ENCODE measurements around the gene MAP4K2.

MAP4K2 gene

DNA sequence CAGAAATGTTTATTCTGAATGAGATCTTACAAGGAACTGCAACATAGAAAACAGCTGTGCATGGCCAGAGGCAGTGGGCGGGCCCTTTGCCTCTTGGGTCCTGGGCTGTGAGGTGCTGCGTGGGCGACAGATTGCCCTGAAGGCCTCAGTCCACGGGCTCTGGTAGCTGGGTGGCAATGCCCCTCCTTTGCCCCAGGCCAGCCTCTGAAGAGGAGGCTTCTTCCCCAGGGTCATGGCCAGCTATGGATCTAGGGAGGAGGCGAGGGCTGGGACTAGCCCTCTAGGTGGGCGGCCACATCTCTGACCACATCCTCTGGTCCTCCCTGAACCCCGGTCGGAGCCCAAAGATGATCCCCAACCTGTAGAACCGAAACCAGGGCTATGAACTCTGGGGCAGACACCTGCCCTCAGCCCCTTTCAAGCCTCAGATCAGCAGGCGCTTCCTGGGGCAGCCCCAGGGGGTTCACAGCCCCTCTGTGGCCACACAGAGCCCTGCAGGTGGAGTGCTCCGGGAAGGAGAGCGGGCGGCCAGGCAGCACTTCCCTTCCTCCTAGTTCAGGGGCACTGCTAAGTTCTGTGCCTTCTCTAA is 48.1 kb upstream of the MAP4K2 start:
- ATAC-seq = no peak
- TF ChIP-seq RARB (CRISPR knock-in tag; IDR thresholded peaks at IDR 0.05) = no peak
- no peak for TF ChIP-seq BACH2 (CRISPR knock-in tag; IDR thresholded peaks at IDR 0.05; ENCODE audit: borderline replicate concordance)
- no peak for TF ChIP-seq ZFP3 (CRISPR knock-in tag; IDR thresholded peaks at IDR 0.05)
- no peak for TF ChIP-seq ZFP30 (CRISPR knock-in tag; IDR thresholded peaks at IDR 0.05)
- no peak for TF ChIP-seq TOX (CRISPR knock-in tag; IDR thresholded peaks at IDR 0.05; ENCODE audit: borderline replicate concordance)
- TF ChIP-seq ARNTL (CRISPR knock-in tag; IDR thresholded peaks at IDR 0.05; ENCODE audit: borderline replicate concordance, low read depth) = no peak
- TF ChIP-seq OSR1 (CRISPR knock-in tag; IDR thresholded peaks at IDR 0.05) = no peak

DNA sequence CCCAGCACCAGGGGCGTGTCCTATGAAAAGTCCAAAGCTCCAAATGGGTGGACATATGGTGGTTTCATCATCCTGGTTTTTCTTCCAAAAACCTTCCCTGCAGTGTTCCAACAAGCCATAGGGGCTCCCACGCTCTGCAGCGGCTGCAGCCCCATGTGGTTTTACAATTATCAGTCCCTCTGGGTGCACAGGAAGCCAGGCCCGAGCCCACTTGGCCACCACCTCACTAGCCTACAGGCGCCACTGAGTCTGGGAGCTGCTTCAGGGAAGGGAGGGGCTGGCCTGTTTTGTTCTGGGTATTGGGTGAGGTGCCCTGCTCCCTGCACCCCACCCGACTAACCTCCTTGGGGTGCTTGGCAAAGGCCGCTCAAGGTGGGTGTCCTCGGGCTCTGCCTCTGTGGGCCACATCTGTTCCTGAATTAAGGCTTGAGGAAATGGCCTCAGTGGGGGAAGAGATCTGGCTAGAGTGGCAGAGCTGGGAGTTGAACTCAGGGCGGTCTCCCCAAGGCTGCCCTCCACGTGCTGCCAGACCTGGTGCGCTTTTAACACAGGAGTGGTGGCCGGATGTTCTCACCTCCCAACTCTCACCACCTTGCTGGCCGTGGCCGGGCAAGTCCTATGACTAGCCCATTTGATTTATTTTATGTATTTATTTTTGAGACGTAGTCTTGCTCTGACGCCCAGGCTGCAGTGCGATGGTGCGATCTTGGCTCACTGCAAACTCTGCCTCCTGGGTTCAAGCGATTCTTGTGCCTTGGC is 46.8 kb upstream of the MAP4K2 start:
- ATAC-seq = no peak
- no peak for TF ChIP-seq RARB (CRISPR knock-in tag; IDR thresholded peaks at IDR 0.05)
- no peak for TF ChIP-seq ZFP30 (CRISPR knock-in tag; IDR thresholded peaks at IDR 0.05)
- no peak for TF ChIP-seq ZNF565 (CRISPR knock-in tag; conservative IDR thresholded peaks at IDR 0.05; ENCODE audit: low read depth)
- TF ChIP-seq, protein P1, sequence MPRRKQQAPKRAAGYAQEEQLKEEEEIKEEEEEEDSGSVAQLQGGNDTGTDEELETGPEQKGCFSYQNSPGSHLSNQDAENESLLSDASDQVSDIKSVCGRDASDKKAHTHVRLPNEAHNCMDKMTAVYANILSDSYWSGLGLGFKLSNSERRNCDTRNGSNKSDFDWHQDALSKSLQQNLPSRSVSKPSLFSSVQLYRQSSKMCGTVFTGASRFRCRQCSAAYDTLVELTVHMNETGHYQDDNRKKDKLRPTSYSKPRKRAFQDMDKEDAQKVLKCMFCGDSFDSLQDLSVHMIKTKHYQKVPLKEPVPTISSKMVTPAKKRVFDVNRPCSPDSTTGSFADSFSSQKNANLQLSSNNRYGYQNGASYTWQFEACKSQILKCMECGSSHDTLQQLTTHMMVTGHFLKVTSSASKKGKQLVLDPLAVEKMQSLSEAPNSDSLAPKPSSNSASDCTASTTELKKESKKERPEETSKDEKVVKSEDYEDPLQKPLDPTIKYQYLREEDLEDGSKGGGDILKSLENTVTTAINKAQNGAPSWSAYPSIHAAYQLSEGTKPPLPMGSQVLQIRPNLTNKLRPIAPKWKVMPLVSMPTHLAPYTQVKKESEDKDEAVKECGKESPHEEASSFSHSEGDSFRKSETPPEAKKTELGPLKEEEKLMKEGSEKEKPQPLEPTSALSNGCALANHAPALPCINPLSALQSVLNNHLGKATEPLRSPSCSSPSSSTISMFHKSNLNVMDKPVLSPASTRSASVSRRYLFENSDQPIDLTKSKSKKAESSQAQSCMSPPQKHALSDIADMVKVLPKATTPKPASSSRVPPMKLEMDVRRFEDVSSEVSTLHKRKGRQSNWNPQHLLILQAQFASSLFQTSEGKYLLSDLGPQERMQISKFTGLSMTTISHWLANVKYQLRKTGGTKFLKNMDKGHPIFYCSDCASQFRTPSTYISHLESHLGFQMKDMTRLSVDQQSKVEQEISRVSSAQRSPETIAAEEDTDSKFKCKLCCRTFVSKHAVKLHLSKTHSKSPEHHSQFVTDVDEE (CRISPR knock-in tag; IDR thresholded peaks at IDR 0.05) = no peak
- TF ChIP-seq SNAI2 (CRISPR knock-in tag; IDR thresholded peaks at IDR 0.05) = no peak
- TF ChIP-seq ZC3H10 (CRISPR knock-in tag; IDR thresholded peaks at IDR 0.05) = no peak
- TF ChIP-seq, protein P2, sequence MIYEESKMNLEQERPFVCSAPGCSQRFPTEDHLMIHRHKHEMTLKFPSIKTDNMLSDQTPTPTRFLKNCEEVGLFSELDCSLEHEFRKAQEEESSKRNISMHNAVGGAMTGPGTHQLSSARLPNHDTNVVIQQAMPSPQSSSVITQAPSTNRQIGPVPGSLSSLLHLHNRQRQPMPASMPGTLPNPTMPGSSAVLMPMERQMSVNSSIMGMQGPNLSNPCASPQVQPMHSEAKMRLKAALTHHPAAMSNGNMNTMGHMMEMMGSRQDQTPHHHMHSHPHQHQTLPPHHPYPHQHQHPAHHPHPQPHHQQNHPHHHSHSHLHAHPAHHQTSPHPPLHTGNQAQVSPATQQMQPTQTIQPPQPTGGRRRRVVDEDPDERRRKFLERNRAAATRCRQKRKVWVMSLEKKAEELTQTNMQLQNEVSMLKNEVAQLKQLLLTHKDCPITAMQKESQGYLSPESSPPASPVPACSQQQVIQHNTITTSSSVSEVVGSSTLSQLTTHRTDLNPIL (CRISPR knock-in tag; IDR thresholded peaks at IDR 0.05; ENCODE audit: low read depth) = no peak
- TF ChIP-seq, protein P3, sequence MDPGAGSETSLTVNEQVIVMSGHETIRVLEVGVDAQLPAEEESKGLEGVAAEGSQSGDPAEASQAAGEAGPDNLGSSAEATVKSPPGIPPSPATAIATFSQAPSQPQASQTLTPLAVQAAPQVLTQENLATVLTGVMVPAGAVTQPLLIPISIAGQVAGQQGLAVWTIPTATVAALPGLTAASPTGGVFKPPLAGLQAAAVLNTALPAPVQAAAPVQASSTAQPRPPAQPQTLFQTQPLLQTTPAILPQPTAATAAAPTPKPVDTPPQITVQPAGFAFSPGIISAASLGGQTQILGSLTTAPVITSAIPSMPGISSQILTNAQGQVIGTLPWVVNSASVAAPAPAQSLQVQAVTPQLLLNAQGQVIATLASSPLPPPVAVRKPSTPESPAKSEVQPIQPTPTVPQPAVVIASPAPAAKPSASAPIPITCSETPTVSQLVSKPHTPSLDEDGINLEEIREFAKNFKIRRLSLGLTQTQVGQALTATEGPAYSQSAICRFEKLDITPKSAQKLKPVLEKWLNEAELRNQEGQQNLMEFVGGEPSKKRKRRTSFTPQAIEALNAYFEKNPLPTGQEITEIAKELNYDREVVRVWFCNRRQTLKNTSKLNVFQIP (CRISPR knock-in tag; IDR thresholded peaks at IDR 0.05; ENCODE audit: borderline replicate concordance, low read depth) = no peak
- TF ChIP-seq CSDC2 (CRISPR knock-in tag; IDR thresholded peaks at IDR 0.05) = no peak
- TF ChIP-seq PPARA (CRISPR knock-in tag; IDR thresholded peaks at IDR 0.05; ENCODE audit: borderline replicate concordance) = no peak
- TF ChIP-seq, protein P4, sequence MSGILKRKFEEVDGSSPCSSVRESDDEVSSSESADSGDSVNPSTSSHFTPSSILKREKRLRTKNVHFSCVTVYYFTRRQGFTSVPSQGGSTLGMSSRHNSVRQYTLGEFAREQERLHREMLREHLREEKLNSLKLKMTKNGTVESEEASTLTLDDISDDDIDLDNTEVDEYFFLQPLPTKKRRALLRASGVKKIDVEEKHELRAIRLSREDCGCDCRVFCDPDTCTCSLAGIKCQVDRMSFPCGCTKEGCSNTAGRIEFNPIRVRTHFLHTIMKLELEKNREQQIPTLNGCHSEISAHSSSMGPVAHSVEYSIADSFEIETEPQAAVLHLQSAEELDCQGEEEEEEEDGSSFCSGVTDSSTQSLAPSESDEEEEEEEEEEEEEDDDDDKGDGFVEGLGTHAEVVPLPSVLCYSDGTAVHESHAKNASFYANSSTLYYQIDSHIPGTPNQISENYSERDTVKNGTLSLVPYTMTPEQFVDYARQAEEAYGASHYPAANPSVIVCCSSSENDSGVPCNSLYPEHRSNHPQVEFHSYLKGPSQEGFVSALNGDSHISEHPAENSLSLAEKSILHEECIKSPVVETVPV (CRISPR knock-in tag; IDR thresholded peaks at IDR 0.05) = no peak
- TF ChIP-seq TCF4 (CRISPR knock-in tag; IDR thresholded peaks at IDR 0.05; ENCODE audit: borderline replicate concordance) = no peak
- TF ChIP-seq ZFP3 (CRISPR knock-in tag; IDR thresholded peaks at IDR 0.05) = no peak
- TF ChIP-seq ZNF70 (CRISPR knock-in tag; IDR thresholded peaks at IDR 0.05) = no peak
- no peak for TF ChIP-seq ZNF8 (CRISPR knock-in tag; IDR thresholded peaks at IDR 0.05)
- TF ChIP-seq GLIS3 (CRISPR knock-in tag; IDR thresholded peaks at IDR 0.05) = no peak
- TF ChIP-seq ARNTL (CRISPR knock-in tag; IDR thresholded peaks at IDR 0.05; ENCODE audit: borderline replicate concordance, low read depth) = no peak
- TF ChIP-seq ISL1 (CRISPR knock-in tag; IDR thresholded peaks at IDR 0.05) = no peak

DNA sequence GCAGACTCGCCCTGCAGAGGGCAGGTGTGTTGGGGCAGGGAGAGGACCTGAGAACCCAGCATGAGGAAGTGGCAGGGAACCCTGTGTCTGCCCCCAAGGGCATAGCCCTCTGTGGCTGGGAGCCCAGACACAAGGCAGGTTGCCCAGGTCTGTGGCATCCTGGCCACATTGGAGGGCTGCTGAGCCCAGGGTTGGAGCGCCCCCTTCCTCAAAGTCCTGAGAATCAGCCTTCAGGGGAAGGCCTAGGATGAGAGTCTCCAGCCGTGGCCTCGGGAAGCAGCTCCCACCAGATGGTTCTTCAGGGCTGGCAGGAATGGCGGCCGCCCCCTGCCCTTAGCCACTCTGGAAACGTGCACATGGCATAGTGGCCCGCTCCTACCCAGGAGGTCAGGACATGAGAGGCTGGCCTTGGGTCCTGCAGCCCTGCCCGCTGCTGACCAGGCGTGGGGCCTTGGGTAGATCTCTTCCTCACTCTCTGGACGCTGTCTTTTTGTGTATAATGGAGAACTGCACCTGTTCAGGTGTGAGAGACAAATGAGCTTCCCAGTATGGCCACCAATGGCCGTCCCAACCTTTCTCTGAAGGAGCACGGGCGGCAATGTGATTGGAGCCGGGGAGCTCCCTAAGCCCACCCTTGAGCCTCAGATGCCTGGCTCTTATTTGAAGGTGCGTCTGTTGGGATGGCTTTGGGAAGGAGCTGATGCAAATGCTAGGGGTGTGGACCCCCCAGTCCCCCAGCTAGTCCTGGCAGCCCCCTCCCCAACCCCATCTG is 46.0 kb upstream of the MAP4K2 start:
- no peak for ATAC-seq
- TF ChIP-seq GLIS3 (CRISPR knock-in tag; IDR thresholded peaks at IDR 0.05) (no peak), TCF4 (CRISPR knock-in tag; IDR thresholded peaks at IDR 0.05; ENCODE audit: borderline replicate concordance) (no peak), ZNF8 (CRISPR knock-in tag; IDR thresholded peaks at IDR 0.05) (no peak), ISL1 (CRISPR knock-in tag; IDR thresholded peaks at IDR 0.05) (no peak), SNAI2 (CRISPR knock-in tag; IDR thresholded peaks at IDR 0.05) (no peak), PPARA (CRISPR knock-in tag; IDR thresholded peaks at IDR 0.05; ENCODE audit: borderline replicate concordance) (no peak), ZNF70 (CRISPR knock-in tag; IDR thresholded peaks at IDR 0.05) (no peak)
- TF ChIP-seq, protein P1 (CRISPR knock-in tag; IDR thresholded peaks at IDR 0.05) = no peak
- TF ChIP-seq, protein P3 (CRISPR knock-in tag; IDR thresholded peaks at IDR 0.05; ENCODE audit: borderline replicate concordance, low read depth) = no peak
- TF ChIP-seq, protein P2 (CRISPR knock-in tag; IDR thresholded peaks at IDR 0.05; ENCODE audit: low read depth) = no peak
